NT2/D1 (cell line): Measurements from ENCODE around the gene SRCIN1.

Experiments used
- SUZ12 ChIP-seq: IDR thresholded peaks from 2 replicates; pipeline ENCODE4 v1.6.1; 2011; ENCODE audit not compliant: insufficient read length, insufficient read depth; ENCODE audit errors: extremely low read depth
- YY1 ChIP-seq: IDR thresholded peaks from 2 replicates; pipeline ENCODE4 v1.6.1; 2011; ENCODE audit not compliant: insufficient read length, insufficient read depth

- no peak for TF ChIP-seq SUZ12
- no peak for TF ChIP-seq YY1
Measured at GRCh38 chr17:38560503-38561318, 45.0 kb downstream of the SRCIN1 start.
